ENCODE measurements around the gene BBIP1. TPM values are rescaled to one million over a fixed set of nuclear protein-coding genes. Genes with fewer than 3 reads are reported as not detected.

Gene BBIP1
- total and polyA plus RNA-seq, 10 of the 15 experiments (the other 5 are each of a cell fraction or from before 2014, with no cell fraction given), result 13.8 to 40.8 (median 31.3) TPM

- peak; percentile 33 for TF ChIP-seq SKIL (IDR thresholded peaks at IDR 0.05; ENCODE audit: low read depth, poor library complexity, severe bottlenecking)
- peak; percentile 79 for TF ChIP-seq SPI1 (IDR thresholded peaks at IDR 0.05; ENCODE audit: borderline replicate concordance, insufficient read depth, low read depth, low read length)
- peak; percentile 74 for TF ChIP-seq SMAD5 (IDR thresholded peaks at IDR 0.05; ENCODE audit: low read depth)
- no peak for TF ChIP-seq CBX5 (IDR thresholded peaks at IDR 0.05; ENCODE audit: low read depth)
- TF ChIP-seq ESRRA (IDR thresholded peaks at IDR 0.05; ENCODE audit: low read length), result no peak; the same call in 1 of the 2 replicates
- TF ChIP-seq ZNF592 (IDR thresholded peaks at IDR 0.05), result no peak
- TF ChIP-seq TCF3 (IDR thresholded peaks at IDR 0.05; ENCODE audit: borderline replicate concordance, insufficient read depth, low read depth, low read length), result no peak
- TF ChIP-seq ZZZ3 (IDR thresholded peaks at IDR 0.05; ENCODE audit: control insufficient read depth, insufficient read length, low read depth), result no peak
- peak; percentile 99 for TF ChIP-seq YY1 (IDR thresholded peaks at IDR 0.05; ENCODE audit: low read depth, low read length)
- TF ChIP-seq SP1 (IDR thresholded peaks at IDR 0.05; ENCODE audit: low read depth, low read length), result peak; percentile 37
- TF ChIP-seq YBX1 (IDR thresholded peaks at IDR 0.05), result no peak
- no peak for TF ChIP-seq KDM1A (IDR thresholded peaks at IDR 0.05; ENCODE audit: borderline replicate concordance)
- no peak for TF ChIP-seq TCF7 (IDR thresholded peaks at IDR 0.05; ENCODE audit: borderline replicate concordance)
- no peak for TF ChIP-seq FOXK2 (IDR thresholded peaks at IDR 0.05)
- TF ChIP-seq E2F4 (IDR thresholded peaks at IDR 0.05; ENCODE audit: low read depth, low read length), result no peak
- TF ChIP-seq GABPA (IDR thresholded peaks at IDR 0.05; ENCODE audit: low read depth), result peak; percentile 95
- peak; percentile 77 for TF ChIP-seq NR2F1 (conservative IDR thresholded peaks at IDR 0.05)
- TF ChIP-seq SMARCA5 (IDR thresholded peaks at IDR 0.05), result peak; percentile 73; the same call in 1 of the 2 replicates
- TF ChIP-seq HSF1 (IDR thresholded peaks at IDR 0.05; ENCODE audit: low read depth, low read length), result no peak
- no peak for TF ChIP-seq IRF3 (IDR thresholded peaks at IDR 0.05)
- TF ChIP-seq FOXM1 (IDR thresholded peaks at IDR 0.05; ENCODE audit: low read depth, low read length), result no peak; the same call in 1 of the 2 replicates
- TF ChIP-seq KLF5 (IDR thresholded peaks at IDR 0.05; ENCODE audit: partially characterized antibody), result peak; percentile 81
Measured at GRCh38 chr10:110918643-110919348, at the start of gene BBIP1 (continued).

Measured in GM12878 (cell line).